GM12891 (cell line): ENCODE results near the gene MLXIPL.

Experiments used
- DNase-seq: peaks from one replicate; pipeline ENCODE4 v3.0.0; 2011; ENCODE audit warnings: low spot score; ENCODE audit not compliant: insufficient read length
- FAIRE-seq: peaks from 2 replicates; lab custom pipeline; 2011; peaks lifted over from hg19 to GRCh38; lab: Jason Lieb, UNC
- PAX5 ChIP-seq: IDR thresholded peaks from 2 replicates; pipeline ENCODE4 v1.6.1; 2011; ENCODE audit warnings: low read length, moderate library complexity, mild to moderate bottlenecking; ENCODE audit not compliant: insufficient read depth, severe bottlenecking
- POLR2A ChIP-seq: IDR thresholded peaks from 2 replicates; pipeline ENCODE4 v1.6.1; 2011; ENCODE audit warnings: low read depth, low read length, control low read depth
- POLR2AphosphoS5 ChIP-seq: IDR thresholded peaks from 2 replicates; pipeline ENCODE4 v1.6.1; 2011; ENCODE audit warnings: low read depth, low read length, control low read depth
- POU2F2 ChIP-seq: IDR thresholded peaks from 2 replicates; pipeline ENCODE4 v1.6.1; 2011; ENCODE audit warnings: low read depth, mild to moderate bottlenecking, control low read depth, low read length, moderate library complexity
- SPI1 ChIP-seq: IDR thresholded peaks from 2 replicates; pipeline ENCODE4 v1.6.1; 2011; ENCODE audit warnings: low read depth, low read length, control low read depth
- TAF1 ChIP-seq: IDR thresholded peaks from 2 replicates; pipeline ENCODE4 v1.6.1; 2011; ENCODE audit warnings: low read depth, low read length, control low read depth

MLXIPL gene

GRCh38 chr7:73646785-73647724 lies 22.7 kb upstream of the MLXIPL start:
- FAIRE-seq (no peak), DNase-seq (no peak)
- TF ChIP-seq POU2F2 (no peak), POLR2A (no peak), TAF1 (no peak), SPI1 (no peak), POLR2AphosphoS5 (no peak)

- TF ChIP-seq PAX5 (no peak), POLR2AphosphoS5 (no peak), SPI1 (0 out of 2 replicates have a peak, but pooled peaks have one; percentile 24), POLR2A (no peak), POU2F2 (no peak), TAF1 (no peak)
- DNase-seq (no peak), FAIRE-seq (no peak)
These were observed 21.4 kb upstream of the MLXIPL start for GRCh38 chr7:73645643-73646174.

GRCh38 chr7:73644688-73645286 lies 20.5 kb upstream of the MLXIPL start:
- no peak for DNase-seq
- FAIRE-seq: no peak
- TF ChIP-seq SPI1 (no peak), POLR2A (no peak), TAF1 (no peak), POU2F2 (no peak), PAX5 (no peak)

- DNase-seq (no peak), FAIRE-seq (no peak)
- TF ChIP-seq TAF1: no peak
- TF ChIP-seq SPI1: no peak
- TF ChIP-seq POLR2A: no peak
- no peak for TF ChIP-seq POLR2AphosphoS5
These were observed 18.5 kb upstream of the MLXIPL start for GRCh38 chr7:73642834-73643233.

- FAIRE-seq: no peak
- no peak for DNase-seq
- TF ChIP-seq TAF1 (no peak), POU2F2 (no peak), POLR2A (no peak), PAX5 (no peak), SPI1 (no peak), POLR2AphosphoS5 (no peak)
These were observed 14.6 kb upstream of the MLXIPL start for GRCh38 chr7:73638911-73639310.

- no peak for DNase-seq
- no peak for TF ChIP-seq TAF1
- no peak for TF ChIP-seq POLR2A
- no peak for TF ChIP-seq PAX5
- no peak for TF ChIP-seq SPI1
- TF ChIP-seq POLR2AphosphoS5: no peak
- no peak for TF ChIP-seq POU2F2
- FAIRE-seq: no peak
These were observed 11.3 kb upstream of the MLXIPL start for GRCh38 chr7:73635428-73636200.

GRCh38 chr7:73633844-73634243 lies 9.5 kb upstream of the MLXIPL start:
- FAIRE-seq: no peak
- TF ChIP-seq PAX5: no peak
- TF ChIP-seq POLR2AphosphoS5: no peak
- TF ChIP-seq POU2F2: no peak
- no peak for TF ChIP-seq SPI1
- no peak for TF ChIP-seq TAF1
- no peak for TF ChIP-seq POLR2A
- DNase-seq: no peak

GRCh38 chr7:73633323-73633722 lies 9.0 kb upstream of the MLXIPL start:
- TF ChIP-seq TAF1 (no peak), POLR2AphosphoS5 (no peak), SPI1 (no peak), POU2F2 (no peak), PAX5 (no peak), POLR2A (no peak)
- DNase-seq (no peak), FAIRE-seq (no peak)

GRCh38 chr7:73631558-73631957 lies 7.2 kb upstream of the MLXIPL start:
- no peak for DNase-seq
- TF ChIP-seq POLR2AphosphoS5: no peak
- no peak for TF ChIP-seq TAF1
- FAIRE-seq: no peak

GRCh38 chr7:73628504-73628903 lies 4.2 kb upstream of the MLXIPL start:
- no peak for TF ChIP-seq SPI1
- TF ChIP-seq PAX5: no peak
- no peak for TF ChIP-seq TAF1
- no peak for TF ChIP-seq POU2F2
- TF ChIP-seq POLR2A: no peak
- TF ChIP-seq POLR2AphosphoS5: no peak
- no peak for DNase-seq
- no peak for FAIRE-seq
